Measurements from ENCODE around the gene SIRT2. TPM values are rescaled to one million over a fixed set of nuclear protein-coding genes. Genes with fewer than 3 reads are reported as not detected.

SIRT2 gene
- total RNA-seq, 2 donors from 2014 or later = 28.0 to 32.9 TPM

- no peak for DNase-seq
- no peak overlapping the region for H3K27ac ChIP-seq
These were observed 19.1 kb downstream of the SIRT2 start for GRCh38 chr19:38880076-38880881.

GRCh38 chr19:38879400-38879751 lies 20.0 kb downstream of the SIRT2 start:
- H3K36me3 ChIP-seq = no peaks in the 10 kb centered on the region
- H3K9ac ChIP-seq (ENCODE audit: low read depth in 2 of 2, low read length in 2 of 2) = no peak overlapping the region
- TF ChIP-seq CTCF (IDR thresholded peaks at IDR 0.05) = no peak

More at GRCh38 chr19:38880076-38880881, 19.1 kb downstream of the SIRT2 start:
- Histone ChIP-seq H3K27me3 (no peaks in the 10 kb centered on the region), H3K36me3 (no peaks in the 10 kb centered on the region), H3K4me1 (peaks cover 5% of the 10 kb centered on the region), H3K9ac (ENCODE audit: low read depth in 2 of 2, low read length in 2 of 2) (no peak overlapping the region), H3K4me3 (no peak overlapping the region), H3K9me3 (no peaks in the 10 kb centered on the region)
- intact Hi-C loops (cut with DNase I) = no loop called here
- TF ChIP-seq CTCF (IDR thresholded peaks at IDR 0.05) = no peak

GRCh38 chr19:38878575-38879399 lies 20.6 kb downstream of the SIRT2 start:
- no peak for TF ChIP-seq CTCF (IDR thresholded peaks at IDR 0.05)
- DNase-seq = no peak
- peak overlapping the region; percentile 62 to 70 for H3K9ac ChIP-seq (ENCODE audit: low read depth in 2 of 2, low read length in 2 of 2)
- H3K36me3 ChIP-seq = no peaks in the 10 kb centered on the region
- peak overlapping the region; percentile 68 for H3K27ac ChIP-seq
- peaks cover 5% of the 10 kb centered on the region for H3K4me1 ChIP-seq
- no peak overlapping the region for H3K4me3 ChIP-seq
- no peaks in the 10 kb centered on the region for H3K27me3 ChIP-seq
- intact Hi-C loops (cut with DNase I) = no loop called here
- no peaks in the 10 kb centered on the region for H3K9me3 ChIP-seq

More at GRCh38 chr19:38879400-38879751, 20.0 kb downstream of the SIRT2 start:
- no peak for DNase-seq
- no peaks in the 10 kb centered on the region for H3K27me3 ChIP-seq
- no peak overlapping the region for H3K4me3 ChIP-seq
- no peak overlapping the region for H3K27ac ChIP-seq
- no peaks in the 10 kb centered on the region for H3K9me3 ChIP-seq
- intact Hi-C loops (cut with DNase I) = no loop called here
- peaks cover 5% of the 10 kb centered on the region for H3K4me1 ChIP-seq

- H3K9ac ChIP-seq (ENCODE audit: low read depth in 2 of 2, low read length in 2 of 2) = peak within 1 kb of the TSS; percentile 62 to 70
- H3K27ac ChIP-seq = peak within 1 kb of the TSS; percentile 68
- no peaks in the 10 kb centered on the region for H3K36me3 ChIP-seq
- peaks cover 5% of the 10 kb centered on the region for H3K4me1 ChIP-seq
- no peaks in the 10 kb centered on the region for H3K27me3 ChIP-seq
- DNase-seq = peak; percentile 49
- intact Hi-C loops (cut with DNase I) = no loop called here
- H3K4me3 ChIP-seq = peak within 1 kb of the TSS; percentile 7
- no peaks in the 10 kb centered on the region for H3K9me3 ChIP-seq
- TF ChIP-seq CTCF (IDR thresholded peaks at IDR 0.05) = no peak
These were observed 21.4 kb downstream of the SIRT2 start, which contains the start of gene RINL for GRCh38 chr19:38877781-38878574. Gene RINL, minus strand, starts transcription at chr19:38878275. Its CDS starts 1,533 bp downstream, at chr19:38876742.

Data from colonic mucosa (tissue), 4 donors.